Measurements from ENCODE around the gene RCAN2.
"Not testable (repeated sequence)": the region's sequence is repeated elsewhere in the genome, so short reads cannot be mapped to it uniquely, and the experiment has no call there.

The RCAN2 gene

GRCh38 chr6:46393161-46393939, 97.9 kb downstream of the RCAN2 start:
- no peaks in the 10 kb centered on the region for H3K9me3 ChIP-seq (ENCODE audit: control insufficient read depth, low read length)
- H3K4me1 ChIP-seq (ENCODE audit: control insufficient read depth, insufficient read depth, low read length) = peaks cover 7% of the 10 kb centered on the region
- no peak overlapping the region for H3K4me3 ChIP-seq (ENCODE audit: low read length)
- H3K36me3 ChIP-seq (ENCODE audit: control insufficient read depth, insufficient read depth, low read length) = no peaks in the 10 kb centered on the region
- no peak overlapping the region for H3K9ac ChIP-seq (ENCODE audit: low read length)
- H3K27me3 ChIP-seq (ENCODE audit: control insufficient read depth, insufficient read depth, low read length) = no peaks in the 10 kb centered on the region

GRCh38 chr6:46392294-46392693, 99.0 kb downstream of the RCAN2 start:
- H3K4me1 ChIP-seq (ENCODE audit: control insufficient read depth, insufficient read depth, low read length) = peaks cover 7% of the 10 kb centered on the region
- H3K36me3 ChIP-seq (ENCODE audit: control insufficient read depth, insufficient read depth, low read length) = no peaks in the 10 kb centered on the region
- H3K4me3 ChIP-seq (ENCODE audit: low read length) = no peak overlapping the region
- H3K27me3 ChIP-seq (ENCODE audit: control insufficient read depth, insufficient read depth, low read length) = no peaks in the 10 kb centered on the region
- H3K9me3 ChIP-seq (ENCODE audit: control insufficient read depth, low read length) = no peaks in the 10 kb centered on the region
- H3K9ac ChIP-seq (ENCODE audit: low read length) = no peak overlapping the region

- no peak overlapping the region for H3K4me3 ChIP-seq (ENCODE audit: low read length)
- no peaks in the 10 kb centered on the region for H3K36me3 ChIP-seq (ENCODE audit: control insufficient read depth, insufficient read depth, low read length)
- H3K4me1 ChIP-seq (ENCODE audit: control insufficient read depth, insufficient read depth, low read length) = peaks cover 7% of the 10 kb centered on the region
- no peak overlapping the region for H3K9ac ChIP-seq (ENCODE audit: low read length)
- H3K27me3 ChIP-seq (ENCODE audit: control insufficient read depth, insufficient read depth, low read length) = no peaks in the 10 kb centered on the region
- H3K9me3 ChIP-seq (ENCODE audit: control insufficient read depth, low read length) = no peaks in the 10 kb centered on the region
Observed at GRCh38 chr6:46390153-46390876, 100.9 kb downstream of the RCAN2 start.

GRCh38 chr6:46387728-46388127, 103.5 kb downstream of the RCAN2 start:
- H3K27me3 ChIP-seq (ENCODE audit: control insufficient read depth, insufficient read depth, low read length); H3K36me3 ChIP-seq (ENCODE audit: control insufficient read depth, insufficient read depth, low read length); H3K4me1 ChIP-seq (ENCODE audit: control insufficient read depth, insufficient read depth, low read length): not testable (repeated sequence)

GRCh38 chr6:46381579-46381978, 109.7 kb downstream of the RCAN2 start:
- Histone ChIP-seq H3K4me3 (ENCODE audit: low read length) (no peak overlapping the region), H3K27me3 (ENCODE audit: control insufficient read depth, insufficient read depth, low read length) (no peaks in the 10 kb centered on the region), H3K4me1 (ENCODE audit: control insufficient read depth, insufficient read depth, low read length) (peaks cover 16% of the 10 kb centered on the region), H3K9ac (ENCODE audit: low read length) (no peak overlapping the region), H3K36me3 (ENCODE audit: control insufficient read depth, insufficient read depth, low read length) (no peaks in the 10 kb centered on the region), H3K9me3 (ENCODE audit: control insufficient read depth, low read length) (no peaks in the 10 kb centered on the region)

More at GRCh38 chr6:46387728-46388127, 103.5 kb downstream of the RCAN2 start:
- H3K9me3 ChIP-seq (ENCODE audit: control insufficient read depth, low read length); H3K4me3 ChIP-seq (ENCODE audit: low read length); H3K9ac ChIP-seq (ENCODE audit: low read length): not testable (repeated sequence)

GRCh38 chr6:46381057-46381456, 110.2 kb downstream of the RCAN2 start:
- H3K9me3 ChIP-seq (ENCODE audit: control insufficient read depth, low read length) = no peaks in the 10 kb centered on the region
- H3K36me3 ChIP-seq (ENCODE audit: control insufficient read depth, insufficient read depth, low read length) = no peaks in the 10 kb centered on the region
- no peak overlapping the region for H3K4me3 ChIP-seq (ENCODE audit: low read length)
- H3K27me3 ChIP-seq (ENCODE audit: control insufficient read depth, insufficient read depth, low read length) = no peaks in the 10 kb centered on the region
- no peak overlapping the region for H3K9ac ChIP-seq (ENCODE audit: low read length)
- peaks cover 16% of the 10 kb centered on the region for H3K4me1 ChIP-seq (ENCODE audit: control insufficient read depth, insufficient read depth, low read length)

GRCh38 chr6:46380152-46380807, 111.0 kb downstream of the RCAN2 start:
- Histone ChIP-seq H3K27me3 (ENCODE audit: control insufficient read depth, insufficient read depth, low read length) (no peaks in the 10 kb centered on the region), H3K9me3 (ENCODE audit: control insufficient read depth, low read length) (no peaks in the 10 kb centered on the region), H3K9ac (ENCODE audit: low read length) (no peak overlapping the region), H3K4me3 (ENCODE audit: low read length) (no peak overlapping the region), H3K36me3 (ENCODE audit: control insufficient read depth, insufficient read depth, low read length) (no peaks in the 10 kb centered on the region), H3K4me1 (ENCODE audit: control insufficient read depth, insufficient read depth, low read length) (peaks cover 16% of the 10 kb centered on the region)

GRCh38 chr6:46378882-46379416, 112.3 kb downstream of the RCAN2 start:
- H3K4me3 ChIP-seq (ENCODE audit: low read length) = no peak overlapping the region
- no peaks in the 10 kb centered on the region for H3K9me3 ChIP-seq (ENCODE audit: control insufficient read depth, low read length)
- no peaks in the 10 kb centered on the region for H3K36me3 ChIP-seq (ENCODE audit: control insufficient read depth, insufficient read depth, low read length)
- H3K9ac ChIP-seq (ENCODE audit: low read length) = no peak overlapping the region
- no peaks in the 10 kb centered on the region for H3K27me3 ChIP-seq (ENCODE audit: control insufficient read depth, insufficient read depth, low read length)
- peaks cover 16% of the 10 kb centered on the region for H3K4me1 ChIP-seq (ENCODE audit: control insufficient read depth, insufficient read depth, low read length)

GRCh38 chr6:46378161-46378881, 112.9 kb downstream of the RCAN2 start:
- peaks cover 16% of the 10 kb centered on the region for H3K4me1 ChIP-seq (ENCODE audit: control insufficient read depth, insufficient read depth, low read length)
- no peak overlapping the region for H3K4me3 ChIP-seq (ENCODE audit: low read length)
- H3K9ac ChIP-seq (ENCODE audit: low read length) = no peak overlapping the region
- no peaks in the 10 kb centered on the region for H3K9me3 ChIP-seq (ENCODE audit: control insufficient read depth, low read length)
- no peaks in the 10 kb centered on the region for H3K36me3 ChIP-seq (ENCODE audit: control insufficient read depth, insufficient read depth, low read length)
- H3K27me3 ChIP-seq (ENCODE audit: control insufficient read depth, insufficient read depth, low read length) = no peaks in the 10 kb centered on the region

GRCh38 chr6:46377209-46377608, 114.0 kb downstream of the RCAN2 start:
- Histone ChIP-seq H3K4me1 (ENCODE audit: control insufficient read depth, insufficient read depth, low read length) (peaks cover 8% of the 10 kb centered on the region), H3K4me3 (ENCODE audit: low read length) (no peak overlapping the region), H3K27me3 (ENCODE audit: control insufficient read depth, insufficient read depth, low read length) (no peaks in the 10 kb centered on the region), H3K9ac (ENCODE audit: low read length) (no peak overlapping the region), H3K36me3 (ENCODE audit: control insufficient read depth, insufficient read depth, low read length) (no peaks in the 10 kb centered on the region), H3K9me3 (ENCODE audit: control insufficient read depth, low read length) (no peaks in the 10 kb centered on the region)

GRCh38 chr6:46376562-46377061, 114.6 kb downstream of the RCAN2 start:
- no peaks in the 10 kb centered on the region for H3K27me3 ChIP-seq (ENCODE audit: control insufficient read depth, insufficient read depth, low read length)
- H3K9me3 ChIP-seq (ENCODE audit: control insufficient read depth, low read length) = no peaks in the 10 kb centered on the region
- H3K9ac ChIP-seq (ENCODE audit: low read length) = no peak overlapping the region
- H3K36me3 ChIP-seq (ENCODE audit: control insufficient read depth, insufficient read depth, low read length) = no peaks in the 10 kb centered on the region
- peaks cover 7% of the 10 kb centered on the region for H3K4me1 ChIP-seq (ENCODE audit: control insufficient read depth, insufficient read depth, low read length)
- no peak overlapping the region for H3K4me3 ChIP-seq (ENCODE audit: low read length)
